ENCODE data around the gene KATNAL2.

GRCh38 chr18:46916551-46917107 is 773 bp upstream of the KATNAL2 start:
- TF ChIP-seq CTCF (IDR thresholded peaks at IDR 0.05) (no peak), EP300 (IDR thresholded peaks at IDR 0.05) (no peak), POLR2AphosphoS5 (IDR thresholded peaks at IDR 0.05) (no peak), POLR2A (IDR thresholded peaks at IDR 0.05) (no peak)
